ENCODE results near the gene SH3RF3.
"Not testable (repeated sequence)": the region's sequence is repeated elsewhere in the genome, so short reads cannot be mapped to it uniquely, and the experiment has no call there.

The SH3RF3 gene

GRCh38 chr2:109523121-109523520 lies 394.1 kb downstream of the SH3RF3 start:
- DNase-seq (ENCODE audit: low read depth, low spot score) = no peak

- DNase-seq (ENCODE audit: low read depth, low spot score) = no peak
Observed at GRCh38 chr2:109523536-109524361, 394.7 kb downstream of the SH3RF3 start.

- DNase-seq (ENCODE audit: low read depth, low spot score) = no peak
Observed at GRCh38 chr2:109525836-109526235, 396.8 kb downstream of the SH3RF3 start.

- DNase-seq (ENCODE audit: low read depth, low spot score) = no peak
Observed at GRCh38 chr2:109526442-109526970, 397.5 kb downstream of the SH3RF3 start.

- DNase-seq (ENCODE audit: low read depth, low spot score) = no peak
Observed at GRCh38 chr2:109527079-109527478, 398.1 kb downstream of the SH3RF3 start.

GRCh38 chr2:109527846-109528705 lies 399.1 kb downstream of the SH3RF3 start:
- no peak for DNase-seq (ENCODE audit: low read depth, low spot score)

GRCh38 chr2:109528811-109529501 lies 400.0 kb downstream of the SH3RF3 start:
- DNase-seq (ENCODE audit: low read depth, low spot score) = no peak

GRCh38 chr2:109529532-109530449 lies 400.8 kb downstream of the SH3RF3 start:
- DNase-seq (ENCODE audit: low read depth, low spot score) = no peak

- DNase-seq (ENCODE audit: low read depth, low spot score) = no peak
Observed at GRCh38 chr2:109530712-109531111, 401.7 kb downstream of the SH3RF3 start.

GRCh38 chr2:109531221-109531620 lies 402.2 kb downstream of the SH3RF3 start:
- no peak for DNase-seq (ENCODE audit: low read depth, low spot score)

GRCh38 chr2:109531896-109532727 lies 403.1 kb downstream of the SH3RF3 start:
- DNase-seq (ENCODE audit: low read depth, low spot score) = no peak

- DNase-seq (ENCODE audit: low read depth, low spot score) = no peak
Observed at GRCh38 chr2:109532728-109533076, 403.7 kb downstream of the SH3RF3 start.

GRCh38 chr2:109533823-109534222 lies 404.8 kb downstream of the SH3RF3 start:
- no peak for DNase-seq (ENCODE audit: low read depth, low spot score)

- no peak for DNase-seq (ENCODE audit: low read depth, low spot score)
Observed at GRCh38 chr2:109535217-109535946, 406.4 kb downstream of the SH3RF3 start.

- DNase-seq (ENCODE audit: low read depth, low spot score) = not testable (repeated sequence)
Observed at GRCh38 chr2:109536556-109536955, 407.6 kb downstream of the SH3RF3 start.

- no peak for DNase-seq (ENCODE audit: low read depth, low spot score)
Observed at GRCh38 chr2:109537565-109538222, 408.7 kb downstream of the SH3RF3 start.

GRCh38 chr2:109538546-109538945 lies 409.5 kb downstream of the SH3RF3 start:
- no peak for DNase-seq (ENCODE audit: low read depth, low spot score)

- no peak for DNase-seq (ENCODE audit: low read depth, low spot score)
Observed at GRCh38 chr2:109542384-109542783, 413.4 kb downstream of the SH3RF3 start.

Measured in activated naive CD8-positive, alpha-beta T cell treated with anti-CD3 and anti-CD28 coated beads, Interleukin-2, amount 50 U/mL, for 16 hours (primary cell).